Measurements from ENCODE around the gene MMEL1.

DNA sequence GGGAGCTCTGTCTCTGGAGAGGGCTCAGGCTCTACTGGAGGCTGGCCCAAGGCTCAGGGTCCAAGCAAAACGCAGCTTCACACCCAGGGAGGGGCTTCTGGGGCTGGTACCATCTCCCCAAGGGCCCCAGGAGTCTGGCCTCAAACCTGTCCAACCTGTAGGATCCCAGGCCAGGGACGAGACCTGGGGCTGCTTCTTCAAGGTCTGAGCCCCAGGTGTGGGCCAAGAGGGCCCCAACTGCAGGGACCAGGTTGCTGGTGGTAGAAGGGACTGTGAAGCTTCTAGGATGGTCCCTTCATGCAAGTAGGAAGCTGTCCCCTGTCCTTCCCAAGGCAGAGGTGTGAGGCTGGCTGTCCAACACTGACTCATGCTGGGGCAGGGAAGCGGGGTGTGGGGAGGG, 7.8 kb upstream of the MMEL1 start:
- TF ChIP-seq EP300 (IDR thresholded peaks at IDR 0.05): no peak
- no peak for TF ChIP-seq POLR2AphosphoS5 (IDR thresholded peaks at IDR 0.05)
- no peak for TF ChIP-seq POLR2A (IDR thresholded peaks at IDR 0.05)
- TF ChIP-seq, protein P1, sequence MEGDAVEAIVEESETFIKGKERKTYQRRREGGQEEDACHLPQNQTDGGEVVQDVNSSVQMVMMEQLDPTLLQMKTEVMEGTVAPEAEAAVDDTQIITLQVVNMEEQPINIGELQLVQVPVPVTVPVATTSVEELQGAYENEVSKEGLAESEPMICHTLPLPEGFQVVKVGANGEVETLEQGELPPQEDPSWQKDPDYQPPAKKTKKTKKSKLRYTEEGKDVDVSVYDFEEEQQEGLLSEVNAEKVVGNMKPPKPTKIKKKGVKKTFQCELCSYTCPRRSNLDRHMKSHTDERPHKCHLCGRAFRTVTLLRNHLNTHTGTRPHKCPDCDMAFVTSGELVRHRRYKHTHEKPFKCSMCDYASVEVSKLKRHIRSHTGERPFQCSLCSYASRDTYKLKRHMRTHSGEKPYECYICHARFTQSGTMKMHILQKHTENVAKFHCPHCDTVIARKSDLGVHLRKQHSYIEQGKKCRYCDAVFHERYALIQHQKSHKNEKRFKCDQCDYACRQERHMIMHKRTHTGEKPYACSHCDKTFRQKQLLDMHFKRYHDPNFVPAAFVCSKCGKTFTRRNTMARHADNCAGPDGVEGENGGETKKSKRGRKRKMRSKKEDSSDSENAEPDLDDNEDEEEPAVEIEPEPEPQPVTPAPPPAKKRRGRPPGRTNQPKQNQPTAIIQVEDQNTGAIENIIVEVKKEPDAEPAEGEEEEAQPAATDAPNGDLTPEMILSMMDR (IDR thresholded peaks at IDR 0.05): no peak

Measured in suprapubic skin (tissue), 4 donors.